ENCODE data around the gene ANXA7. TPM values are rescaled to one million over a fixed set of nuclear protein-coding genes. Genes with fewer than 3 reads are reported as not detected.

ANXA7 gene
- polyA plus RNA-seq, 2 of the 4 experiments (the other 2 are of a cell fraction) = 96.2 to 150 TPM

DNA sequence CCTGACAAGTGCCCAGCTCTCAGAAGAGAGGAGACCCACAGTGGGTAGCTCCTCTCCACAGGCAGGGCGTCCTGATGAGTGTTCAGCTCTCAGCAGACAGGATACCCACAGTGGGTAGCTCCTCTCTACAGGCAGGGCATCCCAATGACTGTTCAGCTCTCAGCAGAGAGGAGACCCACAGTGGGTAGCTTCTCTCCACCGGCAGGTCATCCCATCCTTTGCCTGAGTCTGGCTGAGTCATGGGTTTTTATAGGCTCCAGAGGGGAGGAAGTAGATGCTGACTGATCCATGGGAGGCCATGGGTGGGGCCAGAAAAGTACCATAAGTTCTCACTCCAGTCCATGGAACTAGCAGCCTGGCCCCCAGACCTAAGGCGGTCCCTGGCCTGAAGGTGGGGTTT, 73.7 kb downstream of the ANXA7 start:
- POLR2A ChIA-PET = interaction anchor here (0.9 kb wide), 1 partner anchor 18 kb away, joined by 3 read pairs; the partner anchor contains the start of gene CFAP70
- TF ChIP-seq, protein P1, sequence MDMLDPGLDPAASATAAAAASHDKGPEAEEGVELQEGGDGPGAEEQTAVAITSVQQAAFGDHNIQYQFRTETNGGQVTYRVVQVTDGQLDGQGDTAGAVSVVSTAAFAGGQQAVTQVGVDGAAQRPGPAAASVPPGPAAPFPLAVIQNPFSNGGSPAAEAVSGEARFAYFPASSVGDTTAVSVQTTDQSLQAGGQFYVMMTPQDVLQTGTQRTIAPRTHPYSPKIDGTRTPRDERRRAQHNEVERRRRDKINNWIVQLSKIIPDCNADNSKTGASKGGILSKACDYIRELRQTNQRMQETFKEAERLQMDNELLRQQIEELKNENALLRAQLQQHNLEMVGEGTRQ (IDR thresholded peaks at IDR 0.05) = no peak
- TF ChIP-seq SREBF2 (IDR thresholded peaks at IDR 0.05) = no peak
- no peak for TF ChIP-seq CHD4 (IDR thresholded peaks at IDR 0.05; ENCODE audit: borderline replicate concordance)
- no peak for TF ChIP-seq EP300 (IDR thresholded peaks at IDR 0.05)
- TF ChIP-seq MAZ (IDR thresholded peaks at IDR 0.05; ENCODE audit: borderline replicate concordance, low read depth, low read length) = no peak
- TF ChIP-seq, protein P2, sequence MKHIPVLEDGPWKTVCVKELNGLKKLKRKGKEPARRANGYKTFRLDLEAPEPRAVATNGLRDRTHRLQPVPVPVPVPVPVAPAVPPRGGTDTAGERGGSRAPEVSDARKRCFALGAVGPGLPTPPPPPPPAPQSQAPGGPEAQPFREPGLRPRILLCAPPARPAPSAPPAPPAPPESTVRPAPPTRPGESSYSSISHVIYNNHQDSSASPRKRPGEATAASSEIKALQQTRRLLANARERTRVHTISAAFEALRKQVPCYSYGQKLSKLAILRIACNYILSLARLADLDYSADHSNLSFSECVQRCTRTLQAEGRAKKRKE (CRISPR knock-in tag; IDR thresholded peaks at IDR 0.05; ENCODE audit: low read depth) = no peak
- H3K9me3 ChIP-seq = no peaks in the 10 kb centered on the region
- no peak overlapping the region for H3K4me3 ChIP-seq
- DNase-seq (ENCODE audit: low read depth in 1 of 2, low spot score in 1 of 2) (peak in 1 of 2 experiments; percentile 16), ATAC-seq (peak in 1 of 2 experiments; percentile 61; a peak in 3 of 6 replicates), FAIRE-seq (no peak)
- CTCF ChIA-PET = interaction anchor here (0.9 to 1.8 kb wide), 4 partner anchors 9 to 87 kb away, joined by 3 to 5 read pairs (median 3); partner anchors contain the start of gene MRPS16
- no peak overlapping the region for H3K4me2 ChIP-seq
- H3K27ac ChIP-seq = no peak overlapping the region
- no peaks in the 10 kb centered on the region; the same call in 2 of the 3 replicates for H3K4me1 ChIP-seq
- WGBS (ENCODE audit: missing lambda C conversion rate) = 83% methylated on average over 1 of the region's 3 CpGs

DNA sequence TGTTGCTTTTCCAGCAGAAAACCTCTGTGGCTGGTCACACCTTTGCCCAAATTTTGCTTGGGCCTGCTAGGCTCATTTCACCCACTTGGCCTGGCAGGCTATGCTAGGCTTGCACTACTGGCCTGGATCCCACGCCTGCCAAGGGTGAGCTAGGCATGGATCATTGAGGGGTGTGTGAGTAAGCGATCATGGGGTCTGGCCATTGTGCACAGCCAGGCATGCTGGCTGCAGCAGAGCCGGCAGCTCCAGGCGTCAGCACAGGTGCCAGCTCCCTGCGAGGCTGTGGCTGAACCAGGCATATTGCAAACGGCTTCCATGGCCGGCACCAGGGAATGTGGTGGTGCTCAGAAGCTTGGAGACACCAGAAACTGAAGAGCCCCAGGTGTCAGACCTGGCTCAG, 74.4 kb downstream of the ANXA7 start:
- TF ChIP-seq CHD4 (IDR thresholded peaks at IDR 0.05; ENCODE audit: borderline replicate concordance) (no peak), NR3C1 (IDR thresholded peaks at IDR 0.05) (no peak), RFX5 (IDR thresholded peaks at IDR 0.05) (no peak), ZFP36 (IDR thresholded peaks at IDR 0.05; ENCODE audit: borderline replicate concordance, partially characterized antibody) (no peak), RARB (CRISPR knock-in tag; IDR thresholded peaks at IDR 0.05) (no peak), CBX2 (IDR thresholded peaks at IDR 0.05; ENCODE audit: borderline replicate concordance, low read depth) (no peak), MAZ (IDR thresholded peaks at IDR 0.05; ENCODE audit: borderline replicate concordance, low read depth, low read length) (no peak), RAD21 (conservative IDR thresholded peaks at IDR 0.05 in 1 of 2, IDR thresholded peaks at IDR 0.05 in 1 of 2) (no peak), HEYL (CRISPR knock-in tag; IDR thresholded peaks at IDR 0.05) (no peak), ZSCAN20 (CRISPR knock-in tag; IDR thresholded peaks at IDR 0.05) (no peak), HOXB13 (CRISPR knock-in tag; IDR thresholded peaks at IDR 0.05; ENCODE audit: low read depth) (no peak), CHD2 (IDR thresholded peaks at IDR 0.05; ENCODE audit: low read length, partially characterized antibody) (no peak), GATA3 (IDR thresholded peaks at IDR 0.05; ENCODE audit: borderline replicate concordance) (no peak), FOXS1 (CRISPR knock-in tag; IDR thresholded peaks at IDR 0.05) (no peak)
- TF ChIP-seq, protein P3, sequence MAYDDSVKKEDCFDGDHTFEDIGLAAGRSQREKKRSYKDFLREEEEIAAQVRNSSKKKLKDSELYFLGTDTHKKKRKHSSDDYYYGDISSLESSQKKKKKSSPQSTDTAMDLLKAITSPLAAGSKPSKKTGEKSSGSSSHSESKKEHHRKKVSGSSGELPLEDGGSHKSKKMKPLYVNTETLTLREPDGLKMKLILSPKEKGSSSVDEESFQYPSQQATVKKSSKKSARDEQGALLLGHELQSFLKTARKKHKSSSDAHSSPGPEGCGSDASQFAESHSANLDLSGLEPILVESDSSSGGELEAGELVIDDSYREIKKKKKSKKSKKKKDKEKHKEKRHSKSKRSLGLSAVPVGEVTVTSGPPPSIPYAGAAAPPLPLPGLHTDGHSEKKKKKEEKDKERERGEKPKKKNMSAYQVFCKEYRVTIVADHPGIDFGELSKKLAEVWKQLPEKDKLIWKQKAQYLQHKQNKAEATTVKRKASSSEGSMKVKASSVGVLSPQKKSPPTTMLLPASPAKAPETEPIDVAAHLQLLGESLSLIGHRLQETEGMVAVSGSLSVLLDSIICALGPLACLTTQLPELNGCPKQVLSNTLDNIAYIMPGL (CRISPR knock-in tag; IDR thresholded peaks at IDR 0.05; ENCODE audit: borderline replicate concordance) = no peak
- TF ChIP-seq, protein P4, sequence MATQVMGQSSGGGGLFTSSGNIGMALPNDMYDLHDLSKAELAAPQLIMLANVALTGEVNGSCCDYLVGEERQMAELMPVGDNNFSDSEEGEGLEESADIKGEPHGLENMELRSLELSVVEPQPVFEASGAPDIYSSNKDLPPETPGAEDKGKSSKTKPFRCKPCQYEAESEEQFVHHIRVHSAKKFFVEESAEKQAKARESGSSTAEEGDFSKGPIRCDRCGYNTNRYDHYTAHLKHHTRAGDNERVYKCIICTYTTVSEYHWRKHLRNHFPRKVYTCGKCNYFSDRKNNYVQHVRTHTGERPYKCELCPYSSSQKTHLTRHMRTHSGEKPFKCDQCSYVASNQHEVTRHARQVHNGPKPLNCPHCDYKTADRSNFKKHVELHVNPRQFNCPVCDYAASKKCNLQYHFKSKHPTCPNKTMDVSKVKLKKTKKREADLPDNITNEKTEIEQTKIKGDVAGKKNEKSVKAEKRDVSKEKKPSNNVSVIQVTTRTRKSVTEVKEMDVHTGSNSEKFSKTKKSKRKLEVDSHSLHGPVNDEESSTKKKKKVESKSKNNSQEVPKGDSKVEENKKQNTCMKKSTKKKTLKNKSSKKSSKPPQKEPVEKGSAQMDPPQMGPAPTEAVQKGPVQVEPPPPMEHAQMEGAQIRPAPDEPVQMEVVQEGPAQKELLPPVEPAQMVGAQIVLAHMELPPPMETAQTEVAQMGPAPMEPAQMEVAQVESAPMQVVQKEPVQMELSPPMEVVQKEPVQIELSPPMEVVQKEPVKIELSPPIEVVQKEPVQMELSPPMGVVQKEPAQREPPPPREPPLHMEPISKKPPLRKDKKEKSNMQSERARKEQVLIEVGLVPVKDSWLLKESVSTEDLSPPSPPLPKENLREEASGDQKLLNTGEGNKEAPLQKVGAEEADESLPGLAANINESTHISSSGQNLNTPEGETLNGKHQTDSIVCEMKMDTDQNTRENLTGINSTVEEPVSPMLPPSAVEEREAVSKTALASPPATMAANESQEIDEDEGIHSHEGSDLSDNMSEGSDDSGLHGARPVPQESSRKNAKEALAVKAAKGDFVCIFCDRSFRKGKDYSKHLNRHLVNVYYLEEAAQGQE (IDR thresholded peaks at IDR 0.05) = no peak
- TF ChIP-seq, protein P1 (IDR thresholded peaks at IDR 0.05) = no peak
- TF ChIP-seq, protein P5, sequence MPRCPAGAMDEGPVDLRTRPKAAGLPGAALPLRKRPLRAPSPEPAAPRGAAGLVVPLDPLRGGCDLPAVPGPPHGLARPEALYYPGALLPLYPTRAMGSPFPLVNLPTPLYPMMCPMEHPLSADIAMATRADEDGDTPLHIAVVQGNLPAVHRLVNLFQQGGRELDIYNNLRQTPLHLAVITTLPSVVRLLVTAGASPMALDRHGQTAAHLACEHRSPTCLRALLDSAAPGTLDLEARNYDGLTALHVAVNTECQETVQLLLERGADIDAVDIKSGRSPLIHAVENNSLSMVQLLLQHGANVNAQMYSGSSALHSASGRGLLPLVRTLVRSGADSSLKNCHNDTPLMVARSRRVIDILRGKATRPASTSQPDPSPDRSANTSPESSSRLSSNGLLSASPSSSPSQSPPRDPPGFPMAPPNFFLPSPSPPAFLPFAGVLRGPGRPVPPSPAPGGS (IDR thresholded peaks at IDR 0.05) = no peak
- TF ChIP-seq, protein P6, sequence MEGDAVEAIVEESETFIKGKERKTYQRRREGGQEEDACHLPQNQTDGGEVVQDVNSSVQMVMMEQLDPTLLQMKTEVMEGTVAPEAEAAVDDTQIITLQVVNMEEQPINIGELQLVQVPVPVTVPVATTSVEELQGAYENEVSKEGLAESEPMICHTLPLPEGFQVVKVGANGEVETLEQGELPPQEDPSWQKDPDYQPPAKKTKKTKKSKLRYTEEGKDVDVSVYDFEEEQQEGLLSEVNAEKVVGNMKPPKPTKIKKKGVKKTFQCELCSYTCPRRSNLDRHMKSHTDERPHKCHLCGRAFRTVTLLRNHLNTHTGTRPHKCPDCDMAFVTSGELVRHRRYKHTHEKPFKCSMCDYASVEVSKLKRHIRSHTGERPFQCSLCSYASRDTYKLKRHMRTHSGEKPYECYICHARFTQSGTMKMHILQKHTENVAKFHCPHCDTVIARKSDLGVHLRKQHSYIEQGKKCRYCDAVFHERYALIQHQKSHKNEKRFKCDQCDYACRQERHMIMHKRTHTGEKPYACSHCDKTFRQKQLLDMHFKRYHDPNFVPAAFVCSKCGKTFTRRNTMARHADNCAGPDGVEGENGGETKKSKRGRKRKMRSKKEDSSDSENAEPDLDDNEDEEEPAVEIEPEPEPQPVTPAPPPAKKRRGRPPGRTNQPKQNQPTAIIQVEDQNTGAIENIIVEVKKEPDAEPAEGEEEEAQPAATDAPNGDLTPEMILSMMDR (IDR thresholded peaks at IDR 0.05) = no peak
- WGBS (ENCODE audit: missing lambda C conversion rate) = 85% methylated on average over 7 of the region's 7 CpGs
- POLR2A ChIA-PET = interaction anchor here (0.9 kb wide), 1 partner anchor 19 kb away, joined by 3 read pairs; the partner anchor contains the start of gene CFAP70
- DNase-seq (ENCODE audit: low read depth in 1 of 2, low spot score in 1 of 2) = no peak
- no peak overlapping the region for H3K4me2 ChIP-seq
- H3K4me3 ChIP-seq = no peak overlapping the region
- ATAC-seq = peak; percentile 23 to 39; a peak in 3 of 6 replicates
- CTCF ChIA-PET = interaction anchor here (1.1 to 1.8 kb wide), 3 partner anchors 9 to 76 kb away, joined by 3 to 5 read pairs (median 3); no protein-coding TSS in a partner anchor
- no peaks in the 10 kb centered on the region; the same call in 2 of the 3 replicates for H3K4me1 ChIP-seq
- no peaks in the 10 kb centered on the region for H3K9me3 ChIP-seq
- FAIRE-seq = no peak
- no peak overlapping the region for H3K27ac ChIP-seq

Data from A549 (cell line).